H9 (cell line): ENCODE measurements around the gene NIM1K. TPM values are rescaled to one million over a fixed set of nuclear protein-coding genes. Genes with fewer than 3 reads are reported as not detected.

ENCODE experiments used
- DNase-seq: peaks from one replicate; pipeline ENCODE4 v3.0.0-alpha.2; 2017
- H2AFZ ChIP-seq: one replicate; pipeline ENCODE4 v1.6.1; 2013; ENCODE audit warnings: mild to moderate bottlenecking, low read length, control low read depth, moderate library complexity
- H2AK5ac ChIP-seq: 2 replicates; pipeline ENCODE4 v1.6.1; 2013; ENCODE audit warnings: low read length, control low read depth, mixed read lengths; ENCODE audit not compliant: insufficient read length
- H2BK120ac ChIP-seq: one replicate; pipeline ENCODE4 v1.6.1; 2013; ENCODE audit warnings: low read depth, mild to moderate bottlenecking, low read length, control low read depth, inconsistent platforms; ENCODE audit not compliant: poor library complexity, severe bottlenecking
- H2BK12ac ChIP-seq: 2 replicates; pipeline ENCODE4 v1.6.1; 2013; ENCODE audit warnings: low read length, control low read depth, mixed read lengths, low read depth; ENCODE audit not compliant: insufficient read length
- H2BK15ac ChIP-seq: 2 replicates; pipeline ENCODE4 v1.6.1; 2013; ENCODE audit warnings: low read depth, low read length, control low read depth
- H2BK20ac ChIP-seq: one replicate; pipeline ENCODE4 v1.6.1; 2013; ENCODE audit warnings: low read depth, mild to moderate bottlenecking, low read length, control low read depth, inconsistent platforms; ENCODE audit not compliant: poor library complexity, severe bottlenecking
- H2BK5ac ChIP-seq: 2 replicates; pipeline ENCODE4 v1.6.1; 2013; ENCODE audit warnings: low read length, control low read depth, mixed read lengths; ENCODE audit not compliant: insufficient read length
- H3K14ac ChIP-seq: 2 replicates; pipeline ENCODE4 v1.6.1; 2013; ENCODE audit warnings: low read length, control low read depth; ENCODE audit not compliant: insufficient read depth
- H3K18ac ChIP-seq: 2 replicates; pipeline ENCODE4 v1.6.1; 2013; ENCODE audit warnings: low read depth, mild to moderate bottlenecking, mixed read lengths, low read length, control low read depth; ENCODE audit not compliant: insufficient read length
- H3K23ac ChIP-seq: 2 replicates; pipeline ENCODE4 v1.6.1; 2013; ENCODE audit warnings: low read length, control low read depth, mixed read lengths, low read depth; ENCODE audit not compliant: insufficient read length
- H3K23me2 ChIP-seq: 2 replicates; pipeline ENCODE4 v1.6.1; 2013; ENCODE audit warnings: low read depth, mild to moderate bottlenecking, mixed read lengths, low read length, control low read depth; ENCODE audit not compliant: insufficient read length, poor library complexity, severe bottlenecking
- H3K27ac ChIP-seq: 2 replicates; pipeline ENCODE4 v1.5.1; 2013; ENCODE audit warnings: low read length, control low read depth, mixed read lengths, low read depth; ENCODE audit not compliant: insufficient read length
- H3K27me3 ChIP-seq: 2 replicates; pipeline ENCODE4 v1.6.1; 2013; ENCODE audit warnings: low read length, control low read depth, inconsistent platforms; ENCODE audit not compliant: insufficient read depth
- H3K4ac ChIP-seq: 2 replicates; pipeline ENCODE4 v1.6.1; 2013; ENCODE audit warnings: low read depth, mild to moderate bottlenecking, control low read depth, inconsistent platforms, low read length, moderate library complexity
- H3K4me1 ChIP-seq: 2 replicates; pipeline ENCODE4 v1.6.1; 2013; ENCODE audit warnings: low read length, control low read depth, inconsistent platforms; ENCODE audit not compliant: insufficient read depth
- H3K4me2 ChIP-seq: 2 replicates; pipeline ENCODE4 v1.6.1; 2013; ENCODE audit warnings: low read length, control low read depth, mixed read lengths; ENCODE audit not compliant: insufficient read length, insufficient read depth
- H3K56ac ChIP-seq: 2 replicates; pipeline ENCODE4 v1.6.1; 2013; ENCODE audit warnings: low read depth, mild to moderate bottlenecking, mixed read lengths, low read length, control low read depth; ENCODE audit not compliant: insufficient read length
- H3K79me1 ChIP-seq: 2 replicates; pipeline ENCODE4 v1.6.1; 2013; ENCODE audit warnings: low read depth, mild to moderate bottlenecking, moderate library complexity, low read length, control low read depth, inconsistent platforms; ENCODE audit not compliant: insufficient read depth, poor library complexity, severe bottlenecking
- H3K79me2 ChIP-seq: 2 replicates; pipeline ENCODE4 v1.6.1; 2013; ENCODE audit warnings: low read length, control low read depth, inconsistent platforms; ENCODE audit not compliant: insufficient read depth
- H3K9ac ChIP-seq: 2 replicates; pipeline ENCODE4 v1.6.1; 2013; ENCODE audit warnings: low read length, control low read depth, mixed read lengths; ENCODE audit not compliant: insufficient read length; ENCODE audit errors: extremely low read depth
- H3K9me3 ChIP-seq: one replicate; pipeline ENCODE4 v1.6.1; 2013; ENCODE audit warnings: low read depth, low read length, inconsistent platforms; ENCODE audit not compliant: control insufficient read depth
- H3T11ph ChIP-seq: one replicate; pipeline ENCODE4 v1.6.1; 2013; ENCODE audit warnings: mild to moderate bottlenecking, low read length, control low read depth, inconsistent platforms
- H4K20me1 ChIP-seq: one replicate; pipeline ENCODE4 v1.6.1; 2013; ENCODE audit not compliant: control insufficient read depth, insufficient read length, insufficient read depth
- H4K5ac ChIP-seq: 2 replicates; pipeline ENCODE4 v1.6.1; 2013; ENCODE audit warnings: low read depth, mild to moderate bottlenecking, mixed read lengths, low read length, control low read depth; ENCODE audit not compliant: insufficient read length
- H4K8ac ChIP-seq: replicated peaks from 2 replicates; pipeline ENCODE4 v1.6.1; 2013; ENCODE audit warnings: low read length, control low read depth, mixed read lengths, low read depth; ENCODE audit not compliant: insufficient read length
- H4K91ac ChIP-seq: 2 replicates; pipeline ENCODE4 v1.6.1; 2013; ENCODE audit warnings: low read depth, mild to moderate bottlenecking, moderate library complexity, mixed read lengths, low read length, control low read depth; ENCODE audit not compliant: insufficient read length
- H3K27ac Mint-ChIP-seq, 3 experiments: 2 replicates in 2 of 3; 3 replicates in 1 of 3; pipeline ENCODE4 v1.8.0; 2020 to 2021; ENCODE audit warnings: mixed read lengths in 3 of 3, mild to moderate bottlenecking in 1 of 3, moderate library complexity in 1 of 3
- H3K27me3 Mint-ChIP-seq: 2 replicates; pipeline ENCODE4 v1.8.0; 2021; ENCODE audit warnings: low read depth, mild to moderate bottlenecking, moderate library complexity, mixed read lengths
- H3K36me3 Mint-ChIP-seq, 3 experiments: 2 replicates in 2 of 3; 3 replicates in 1 of 3; pipeline ENCODE4 v1.8.0; 2020 to 2021; ENCODE audit warnings: low read depth in 3 of 3, mixed read lengths in 3 of 3; ENCODE audit not compliant: insufficient read depth in 1 of 3
- H3K4me1 Mint-ChIP-seq, 2 experiments: 2 replicates each; pipeline ENCODE4 v1.8.0; 2020; ENCODE audit warnings: mixed read lengths in 2 of 2
- H3K4me3 Mint-ChIP-seq, 2 experiments: 2 replicates in 1 of 2; 3 replicates in 1 of 2; pipeline ENCODE4 v1.8.0; 2020 to 2021; ENCODE audit warnings: mild to moderate bottlenecking in 2 of 2, mixed read lengths in 2 of 2, moderate library complexity in 1 of 2
- H3K9me3 Mint-ChIP-seq, 2 experiments: 2 replicates in 1 of 2; 3 replicates in 1 of 2; pipeline ENCODE4 v1.8.0; 2020; ENCODE audit warnings: mild to moderate bottlenecking in 2 of 2, mixed read lengths in 2 of 2, moderate library complexity in 1 of 2
- CTCF ChIP-seq: fragments of 200-600 bp; sonication (generic); conservative IDR thresholded peaks from 3 replicates; pipeline ENCODE4 v1.8.0; 2021; ENCODE audit warnings: antibody characterized with exemption, mild to moderate bottlenecking
- WGBS: extraction: QIAGEN DNeasy Blood & Tissue Kit; methylation state at CpG from one replicate; pipeline ENCODE4 v1.1.7; 2013; ENCODE audit warnings: missing lambda C conversion rate, low lambda C conversion rate, mixed read lengths; ENCODE audit not compliant: insufficient read length; ENCODE audit errors: extremely low coverage; 5-methylcytosine and 5-hydroxymethylcytosine counted together
- total RNA-seq: library from RNA; stranded (reverse); gene quantifications from 2 replicates; pipeline ENCODE4 v1.2.1, GENCODE V29; 2021

NIM1K gene
- total RNA-seq, 1 experiment from 2014 or later: 0.07 TPM

GRCh38 chr5:43268188-43268820 is 76.3 kb downstream of the NIM1K start:
- peaks cover 14% of the 10 kb centered on the region in 2 experiments for H3K9me3 Mint-ChIP-seq
- no CpG with 5 or more reads among the region's 1 CpG for WGBS
- H3K4me3 Mint-ChIP-seq: no peak overlapping the region

More at GRCh38 chr5:43268188-43268820, 76.3 kb downstream of the NIM1K start:
- H3K23ac ChIP-seq: no peak overlapping the region
- H3K27me3 ChIP-seq: no peaks in the 10 kb centered on the region
- no peak overlapping the region for H4K5ac ChIP-seq
- no peak overlapping the region for H3T11ph ChIP-seq
- Mint-ChIP-seq H3K36me3 (peaks cover 2 to 12% (median 5%) of the 10 kb centered on the region in 3 experiments; a peak in 4 of 7 replicates), H3K4me1 (no peaks in the 10 kb centered on the region), H3K27ac (0 out of 7 replicates have a peak overlapping the region, but pooled peaks of 1 of the 3 experiments have one; percentile 9), H3K27me3 (peaks cover 3% of the 10 kb centered on the region)
- H2BK12ac ChIP-seq: no peak overlapping the region
- no peak overlapping the region for H3K4me2 ChIP-seq
- H2BK120ac ChIP-seq: no peak overlapping the region
- no peak overlapping the region for H3K27ac ChIP-seq
- no peak overlapping the region for H2BK5ac ChIP-seq
- no peak overlapping the region for H3K4ac ChIP-seq
- DNase-seq: no peak
- H3K4me1 ChIP-seq: no peaks in the 10 kb centered on the region
- H3K9ac ChIP-seq: no peak overlapping the region
- H3K9me3 ChIP-seq: no peaks in the 10 kb centered on the region
- H3K79me1 ChIP-seq: no peaks in the 10 kb centered on the region
- no peak overlapping the region for H3K14ac ChIP-seq
- H3K23me2 ChIP-seq: no peaks in the 10 kb centered on the region
- no peak overlapping the region for H2BK20ac ChIP-seq
- H3K56ac ChIP-seq: no peak overlapping the region
- TF ChIP-seq CTCF: no peak
- no peak overlapping the region for H4K91ac ChIP-seq
- no peak overlapping the region for H2AK5ac ChIP-seq
- no peak overlapping the region for H2BK15ac ChIP-seq
- no peaks in the 10 kb centered on the region for H4K20me1 ChIP-seq
- no peaks in the 10 kb centered on the region for H3K79me2 ChIP-seq
- no peak overlapping the region for H3K18ac ChIP-seq
- no peak overlapping the region for H2AFZ ChIP-seq
- no peak overlapping the region for H4K8ac ChIP-seq
